ENCODE results near the gene EPHB2. TPM values are rescaled to one million over a fixed set of nuclear protein-coding genes. Genes with fewer than 3 reads are reported as not detected.

The EPHB2 gene
- total and polyA plus RNA-seq, 12 donors, result 0.15 to 5.0 (median 0.85) TPM

DNA sequence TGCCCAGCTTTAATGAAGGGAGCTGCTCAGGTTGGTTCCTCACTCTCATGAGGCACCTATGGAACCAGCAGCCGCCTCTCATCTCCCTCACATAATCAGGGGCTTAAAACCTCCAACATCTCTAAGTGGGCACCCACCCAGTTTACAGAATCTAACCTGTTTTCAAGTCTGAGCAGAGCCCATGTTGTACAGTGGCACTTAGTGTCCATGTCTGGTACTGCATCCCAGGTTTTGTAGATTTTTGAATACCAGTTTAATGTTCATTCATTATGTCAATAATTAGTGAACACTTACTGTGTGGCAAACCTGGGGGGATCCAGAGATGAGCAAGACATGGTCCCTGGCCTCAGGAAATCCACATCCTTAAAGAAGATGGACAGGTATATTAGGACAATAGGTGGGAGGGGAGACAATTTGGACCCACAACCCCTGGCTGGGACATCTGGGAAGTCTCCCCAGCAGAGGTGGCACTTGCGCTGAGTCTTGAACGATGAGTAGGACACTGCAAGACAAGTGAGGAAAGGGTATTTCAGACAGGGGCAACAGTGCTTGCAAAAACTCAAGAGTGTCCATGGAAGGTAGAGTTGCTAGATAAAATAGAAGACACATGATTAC lies 178.7 kb downstream of the EPHB2 start:
- 61 to 72% methylated on average over 3 of the region's 3 CpGs for WGBS, 2 donors
- Histone ChIP-seq H3K27ac (no peak overlapping the region), H3K36me3 (no peaks in the 10 kb centered on the region), H3K4me3 (no peak overlapping the region), H3K9me3 (no peaks in the 10 kb centered on the region), H3K4me1 (peaks cover 0 to 8% (median 0%) of the 10 kb centered on the region in 9 donors), H3K27me3 (peaks cover 0 to 17% (median 0%) of the 10 kb centered on the region in 7 donors)
- TF ChIP-seq, protein P1, sequence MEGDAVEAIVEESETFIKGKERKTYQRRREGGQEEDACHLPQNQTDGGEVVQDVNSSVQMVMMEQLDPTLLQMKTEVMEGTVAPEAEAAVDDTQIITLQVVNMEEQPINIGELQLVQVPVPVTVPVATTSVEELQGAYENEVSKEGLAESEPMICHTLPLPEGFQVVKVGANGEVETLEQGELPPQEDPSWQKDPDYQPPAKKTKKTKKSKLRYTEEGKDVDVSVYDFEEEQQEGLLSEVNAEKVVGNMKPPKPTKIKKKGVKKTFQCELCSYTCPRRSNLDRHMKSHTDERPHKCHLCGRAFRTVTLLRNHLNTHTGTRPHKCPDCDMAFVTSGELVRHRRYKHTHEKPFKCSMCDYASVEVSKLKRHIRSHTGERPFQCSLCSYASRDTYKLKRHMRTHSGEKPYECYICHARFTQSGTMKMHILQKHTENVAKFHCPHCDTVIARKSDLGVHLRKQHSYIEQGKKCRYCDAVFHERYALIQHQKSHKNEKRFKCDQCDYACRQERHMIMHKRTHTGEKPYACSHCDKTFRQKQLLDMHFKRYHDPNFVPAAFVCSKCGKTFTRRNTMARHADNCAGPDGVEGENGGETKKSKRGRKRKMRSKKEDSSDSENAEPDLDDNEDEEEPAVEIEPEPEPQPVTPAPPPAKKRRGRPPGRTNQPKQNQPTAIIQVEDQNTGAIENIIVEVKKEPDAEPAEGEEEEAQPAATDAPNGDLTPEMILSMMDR (IDR thresholded peaks at IDR 0.05), result peak; percentile 53 to 80 (median 73)
- DNase-seq (no peak), ATAC-seq (peak in 4 of 8 donors; percentile 18 to 54 (median 33))
- intact Hi-C loops (cut with DNase I), result loop anchor here in 7 of 10 donors (1.0 to 10.0 kb wide), 4 partner anchors 75 to 187 kb away; no protein-coding TSS in a partner anchor

DNA sequence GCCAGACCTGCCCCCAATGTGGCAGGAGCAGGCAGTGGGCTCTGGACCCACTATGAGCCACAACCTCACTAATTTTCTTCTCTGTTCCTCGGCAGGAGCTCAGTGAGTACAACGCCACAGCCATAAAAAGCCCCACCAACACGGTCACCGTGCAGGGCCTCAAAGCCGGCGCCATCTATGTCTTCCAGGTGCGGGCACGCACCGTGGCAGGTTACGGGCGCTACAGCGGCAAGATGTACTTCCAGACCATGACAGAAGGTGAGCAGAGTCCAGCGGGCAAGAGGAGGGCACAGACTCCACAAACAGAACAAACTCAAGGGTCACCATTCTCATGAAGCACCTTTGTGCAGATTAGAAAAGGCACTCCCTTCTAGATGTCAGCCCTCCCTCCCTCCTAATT lies 182.2 kb downstream of the EPHB2 start:
- H3K36me3 ChIP-seq, result no peaks in the 10 kb centered on the region
- no peak overlapping the region for H3K27ac ChIP-seq
- no peak for ATAC-seq
- WGBS, 2 donors, result 96 to 97% methylated on average over 13 of the region's 13 CpGs
- H3K9me3 ChIP-seq, result no peaks in the 10 kb centered on the region
- H3K4me1 ChIP-seq, result peaks cover 0 to 3% (median 0%) of the 10 kb centered on the region in 9 donors
- no peak overlapping the region for H3K4me3 ChIP-seq
- DNase-seq, result no peak
- H3K27me3 ChIP-seq, result peaks cover 0 to 28% (median 0%) of the 10 kb centered on the region in 7 donors
- intact Hi-C loops (cut with DNase I), result loop anchor here in 2 of 10 donors (10.0 kb wide), 1 partner anchor 188 kb away; no protein-coding TSS in a partner anchor
- TF ChIP-seq, protein P1 (IDR thresholded peaks at IDR 0.05), result no peak

DNA sequence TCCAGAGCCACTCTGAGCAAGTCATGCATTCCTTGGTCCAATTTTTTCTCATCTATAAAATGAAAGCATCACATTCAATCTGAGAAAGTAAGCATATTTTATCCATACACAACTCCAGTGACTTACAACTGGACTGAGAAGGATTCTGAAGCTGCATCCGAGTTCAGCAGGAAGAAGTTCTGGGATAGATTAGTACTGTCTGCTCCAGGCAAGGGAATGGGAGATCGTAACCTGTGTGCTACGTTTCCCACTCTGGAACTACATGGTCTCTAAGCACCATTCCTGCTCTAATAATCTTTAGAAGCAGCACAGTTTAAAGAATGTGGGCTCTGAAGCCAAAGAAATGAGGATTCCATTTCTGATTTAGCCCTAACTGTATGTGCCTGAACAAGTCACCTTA lies 182.7 kb downstream of the EPHB2 start:
- TF ChIP-seq, protein P1 (IDR thresholded peaks at IDR 0.05), result no peak
- H3K4me1 ChIP-seq, result peaks cover 0 to 3% (median 0%) of the 10 kb centered on the region in 9 donors
- WGBS, 2 donors, result 60 to 71% methylated on average over 3 of the region's 3 CpGs
- intact Hi-C loops (cut with DNase I), result loop anchor here in 2 of 10 donors (10.0 kb wide), 1 partner anchor 188 kb away; no protein-coding TSS in a partner anchor
- no peak overlapping the region for H3K27ac ChIP-seq
- H3K27me3 ChIP-seq, result peaks cover 0 to 28% (median 0%) of the 10 kb centered on the region in 7 donors
- no peaks in the 10 kb centered on the region for H3K36me3 ChIP-seq
- H3K4me3 ChIP-seq, result no peak overlapping the region
- no peaks in the 10 kb centered on the region for H3K9me3 ChIP-seq
- no peak for ATAC-seq
- DNase-seq, result no peak

DNA sequence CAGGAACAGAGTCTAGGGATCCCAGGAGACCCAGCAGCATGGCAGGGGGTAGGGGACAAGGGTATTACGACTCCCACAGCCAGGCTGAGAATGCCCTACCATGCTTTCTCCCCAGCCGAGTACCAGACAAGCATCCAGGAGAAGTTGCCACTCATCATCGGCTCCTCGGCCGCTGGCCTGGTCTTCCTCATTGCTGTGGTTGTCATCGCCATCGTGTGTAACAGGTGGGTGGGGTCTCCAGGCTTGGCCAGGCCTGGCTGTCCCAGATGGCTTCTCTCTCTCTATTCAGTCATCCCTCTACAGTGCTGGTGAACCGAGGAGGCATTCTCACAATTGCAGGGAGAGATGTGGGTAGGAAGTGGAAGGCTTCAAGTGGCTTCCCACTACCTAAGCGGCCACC lies 184.7 kb downstream of the EPHB2 start:
- no peak for DNase-seq
- TF ChIP-seq, protein P1 (IDR thresholded peaks at IDR 0.05), result no peak

More for the DNA sequence above, 184.7 kb downstream of the EPHB2 start:
- Histone ChIP-seq H3K4me1 (no peaks in the 10 kb centered on the region), H3K27me3 (peaks cover 0 to 14% (median 0%) of the 10 kb centered on the region in 7 donors), H3K36me3 (no peaks in the 10 kb centered on the region), H3K9me3 (no peaks in the 10 kb centered on the region), H3K27ac (no peak overlapping the region), H3K4me3 (no peak overlapping the region)
- peak in 1 of 8 donors; percentile 53 for ATAC-seq
- 23 to 33% methylated on average over 9 of the region's 9 CpGs for WGBS, 2 donors
- intact Hi-C loops (cut with DNase I), result loop anchor here in 2 of 10 donors (10.0 kb wide), 1 partner anchor 191 kb away; no protein-coding TSS in a partner anchor
